ENCODE results near the gene TUBA4A.
A peak's percentile ranks its signal among the peaks of the same experiment; 100 is the strongest.

Gene TUBA4A

DNA sequence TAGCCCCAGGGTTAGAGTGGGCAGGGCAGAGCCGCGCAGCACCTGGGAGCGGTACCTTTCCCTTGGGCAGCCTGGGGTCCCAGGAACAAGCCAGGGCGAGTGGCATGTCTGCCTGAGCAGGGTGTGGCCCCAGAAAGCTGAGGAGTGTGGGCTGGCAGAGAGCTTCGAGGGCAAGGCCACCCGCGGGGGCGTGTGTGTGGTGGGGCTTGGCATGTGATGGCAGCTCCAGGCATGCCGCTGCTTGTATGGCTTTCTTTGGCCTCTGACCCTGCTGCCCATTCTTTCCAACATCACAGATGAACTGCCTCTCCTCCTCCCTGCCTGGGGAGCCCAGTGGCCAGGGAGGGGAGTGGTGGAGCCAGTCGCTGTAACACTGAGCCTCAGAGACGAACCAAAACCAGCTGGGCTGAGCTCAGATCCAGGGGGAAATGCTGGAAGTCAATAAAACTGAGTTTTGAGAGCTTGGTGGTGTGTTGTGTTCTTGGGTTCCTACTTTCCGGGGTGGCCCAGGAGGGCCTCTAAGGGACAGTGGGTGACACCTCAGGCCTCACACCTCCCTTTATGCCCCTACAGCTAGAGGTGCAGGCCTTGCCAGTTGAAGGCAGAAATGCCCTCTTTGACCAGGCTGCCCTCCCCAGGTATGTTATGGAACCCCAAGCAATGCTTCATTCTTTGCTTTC is 32.9 kb upstream of the TUBA4A start:
- DNase-seq, result no peak

- no peak for DNase-seq
These were observed 32.2 kb upstream of the TUBA4A start for GRCh38 chr2:219285894-219286425.

DNA sequence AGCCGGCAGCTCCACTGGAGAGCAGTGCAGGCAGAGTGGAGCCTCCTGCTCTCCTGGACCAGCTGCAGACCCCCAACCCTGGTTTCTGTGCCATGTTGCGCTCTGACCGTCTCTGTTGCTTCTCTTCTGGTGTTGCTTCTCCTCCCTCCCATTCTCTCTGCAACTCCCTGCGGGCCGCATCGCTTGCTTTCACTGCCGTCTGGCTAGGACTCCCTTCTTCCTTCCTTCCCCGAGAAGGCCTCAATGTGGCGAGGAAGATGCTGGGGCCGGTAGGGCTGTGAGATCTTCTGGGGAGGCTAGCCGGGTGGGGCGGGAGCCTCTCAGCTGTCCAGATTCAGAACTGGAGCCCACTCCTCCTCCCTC is 31.6 kb upstream of the TUBA4A start:
- no peak for DNase-seq

GRCh38 chr2:219284501-219285372 is 31.0 kb upstream of the TUBA4A start:
- no peak for DNase-seq

DNA sequence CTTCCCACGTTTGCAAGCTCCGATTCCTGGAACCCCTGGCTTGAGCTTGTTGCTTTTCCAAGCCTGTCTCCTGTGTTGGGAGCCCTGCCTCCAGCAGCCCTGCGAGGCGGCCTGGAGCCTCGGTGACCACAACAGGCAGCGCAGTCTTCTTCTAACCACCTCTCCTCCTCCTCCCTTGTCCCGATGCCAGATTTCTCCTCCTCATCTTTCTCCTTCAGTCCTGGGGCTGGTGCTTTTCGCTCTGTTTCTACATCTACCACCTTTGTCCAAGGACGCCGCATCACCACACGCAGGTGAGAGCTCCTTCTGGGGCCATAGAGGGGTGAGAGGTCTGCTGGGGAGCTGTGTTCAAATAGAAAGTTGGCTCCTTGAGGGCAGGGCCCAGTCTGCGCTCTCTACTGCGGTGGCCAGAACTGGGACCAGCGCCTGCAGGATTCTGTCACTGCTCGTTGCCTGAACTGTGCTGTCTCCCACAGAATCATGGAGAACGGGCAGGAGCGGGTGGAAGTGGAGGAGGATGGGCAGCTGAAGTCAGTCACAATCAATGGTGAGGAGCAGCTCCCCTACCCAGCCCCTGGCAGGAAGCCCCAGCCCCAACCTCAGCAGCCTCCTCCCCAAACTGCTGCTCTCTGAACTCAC is 29.3 kb upstream of the TUBA4A start:
- DNase-seq, result no peak

DNA sequence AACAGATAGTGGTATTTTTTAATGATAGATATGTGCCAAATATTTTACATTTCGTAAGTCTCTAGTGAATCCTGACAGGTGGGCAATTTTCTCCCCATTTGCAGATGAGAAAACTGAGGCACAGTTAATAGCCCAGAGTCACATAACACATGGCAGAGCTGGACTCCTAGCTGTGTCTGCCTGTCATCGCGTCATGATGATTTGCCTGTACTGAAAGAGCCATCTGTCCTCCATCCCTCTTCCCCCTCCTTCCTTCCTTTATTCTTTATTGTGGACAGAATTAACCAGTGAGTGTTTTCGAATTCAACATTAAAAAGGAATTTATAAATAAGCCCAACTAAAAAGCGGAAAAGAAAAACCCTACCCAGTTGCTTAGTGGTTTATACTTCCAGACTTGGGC is 28.7 kb upstream of the TUBA4A start:
- no peak for DNase-seq

- no peak for DNase-seq
These were observed 27.9 kb upstream of the TUBA4A start for GRCh38 chr2:219281588-219281987.

DNA sequence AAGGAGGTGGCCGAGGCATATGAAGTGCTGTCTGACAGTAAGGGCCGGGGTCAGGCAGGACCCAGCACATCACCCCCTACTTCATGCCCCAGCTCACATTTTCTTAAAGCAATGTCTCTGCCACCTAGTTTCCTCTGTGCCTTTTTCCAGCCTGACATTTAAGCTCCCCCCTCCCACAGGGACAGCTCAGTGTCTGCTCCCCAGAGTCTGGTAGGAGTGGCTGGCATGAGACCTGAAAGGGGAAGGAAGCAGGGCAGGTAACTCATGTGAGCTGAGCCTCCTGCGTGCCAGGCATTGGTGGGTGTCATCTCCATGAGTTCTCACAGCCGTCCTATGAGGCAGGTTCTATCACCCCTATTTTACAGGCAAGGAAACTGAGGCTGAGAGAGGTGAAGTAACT is 26.9 kb upstream of the TUBA4A start:
- DNase-seq, result no peak

- DNase-seq, result no peak
These were observed 26.3 kb upstream of the TUBA4A start for GRCh38 chr2:219279916-219280516.

DNA sequence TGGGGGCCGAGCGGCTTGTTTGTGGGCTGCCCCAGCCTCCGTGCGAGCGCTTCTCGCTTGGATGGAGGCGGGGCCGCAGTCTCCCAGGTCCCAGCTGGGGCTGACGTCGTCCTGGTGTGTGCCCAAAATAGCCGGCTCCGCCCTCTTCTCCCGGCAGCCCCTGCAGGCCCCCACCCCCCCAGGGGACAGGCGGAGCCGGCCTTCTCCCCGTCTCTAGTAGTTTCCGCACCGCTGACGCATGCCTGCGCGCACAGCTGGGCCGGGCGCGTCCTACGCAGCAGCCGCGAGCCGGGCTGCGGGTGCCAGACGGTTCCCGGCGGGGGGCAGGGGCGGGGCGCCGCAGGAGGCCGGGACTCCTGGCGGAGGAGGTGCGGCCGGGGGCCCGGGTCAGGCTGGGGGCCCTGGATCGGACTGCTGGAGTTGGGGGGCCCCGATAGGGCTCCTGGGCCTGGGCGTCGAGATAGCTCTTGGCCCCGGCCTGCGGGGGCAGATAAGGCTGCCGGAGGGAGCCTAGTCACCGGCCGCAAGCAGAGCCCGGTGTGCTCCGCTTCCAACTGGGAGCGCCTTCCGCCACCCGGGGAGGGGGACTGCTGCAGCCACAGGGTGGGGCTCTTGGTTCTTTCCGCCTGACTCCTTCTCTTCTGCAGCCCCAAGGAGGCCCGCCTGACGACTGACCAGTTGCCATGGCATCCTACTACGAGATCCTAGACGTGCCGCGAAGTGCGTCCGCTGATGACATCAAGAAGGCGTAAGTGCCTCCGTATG is 25.6 kb upstream of the TUBA4A start, which contains the start of gene DNAJB2:
DNAJB2 (plus strand) TSS at position 216 of the 765 bp plus-strand sequence; CDS start at position 684, 468 bp downstream.
- peak; percentile 97 for DNase-seq

DNA sequence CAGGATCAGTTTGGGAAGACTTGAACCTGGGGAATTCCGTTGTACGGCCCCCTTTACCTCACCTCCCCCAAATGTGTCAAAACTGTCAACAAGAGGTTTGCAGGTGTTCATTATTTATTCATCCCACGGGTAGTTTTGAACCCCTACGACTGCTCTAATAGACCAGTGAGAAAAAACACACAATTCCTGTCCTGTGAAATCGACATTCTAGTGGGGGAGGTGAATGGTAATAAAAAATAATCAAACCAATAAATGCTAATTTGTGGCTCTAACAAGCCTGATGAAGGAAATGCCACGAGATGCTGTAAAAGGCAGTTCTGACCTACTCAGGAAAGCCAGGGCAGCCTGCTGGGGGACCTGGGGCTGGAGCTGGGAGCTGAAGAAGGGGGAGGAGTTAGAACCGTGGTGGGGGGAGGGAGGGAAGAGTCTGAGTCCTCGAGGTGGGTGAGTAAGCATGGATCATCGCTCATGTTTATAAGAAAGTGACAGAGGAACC is 25.0 kb upstream of the TUBA4A start:
- DNase-seq, result no peak

- DNase-seq, result peak; percentile 67
These were observed 24.3 kb upstream of the TUBA4A start for GRCh38 chr2:219277703-219278654.

GRCh38 chr2:219274361-219274921 is 20.7 kb upstream of the TUBA4A start:
- DNase-seq, result no peak

DNA sequence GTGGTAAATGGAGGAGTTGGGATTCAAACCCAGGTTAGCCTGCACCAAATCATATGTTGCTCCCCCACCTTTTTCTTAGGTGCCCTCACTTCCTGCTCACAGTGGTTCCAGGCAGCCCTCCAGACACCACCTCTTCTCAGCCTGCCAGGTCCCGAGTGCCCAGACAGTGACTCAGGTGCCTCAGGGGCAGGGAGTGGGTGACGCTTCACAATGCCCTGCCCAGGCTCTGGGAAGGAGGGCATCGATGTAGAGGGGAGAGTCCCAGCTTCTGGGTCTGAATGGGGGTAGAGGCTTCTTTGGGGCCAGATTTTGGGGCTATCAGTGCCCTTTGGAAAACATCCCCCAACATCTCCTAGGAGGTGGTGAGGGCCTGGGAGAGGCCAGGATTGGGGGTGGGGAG is 20.2 kb upstream of the TUBA4A start:
- DNase-seq, result no peak

DNA sequence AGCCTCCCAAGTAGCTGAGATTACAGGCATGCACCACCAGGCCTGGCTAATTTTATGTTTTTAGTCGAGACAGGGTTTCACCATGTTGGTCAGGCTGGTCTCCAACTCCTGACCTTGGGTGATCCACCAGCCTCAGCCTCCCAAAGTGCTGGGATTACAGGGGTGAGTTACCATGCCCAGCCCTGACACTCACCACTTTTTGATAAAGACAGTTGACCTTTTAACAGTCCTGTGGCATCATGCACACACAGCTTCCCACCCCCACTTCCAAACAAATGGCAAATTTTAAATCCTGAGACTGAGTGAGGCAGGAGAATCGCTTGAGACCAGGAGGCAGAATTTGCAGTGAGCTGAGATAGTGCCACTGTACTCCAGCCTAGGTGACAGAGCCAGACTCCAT is 19.3 kb upstream of the TUBA4A start:
- no peak for DNase-seq

DNA sequence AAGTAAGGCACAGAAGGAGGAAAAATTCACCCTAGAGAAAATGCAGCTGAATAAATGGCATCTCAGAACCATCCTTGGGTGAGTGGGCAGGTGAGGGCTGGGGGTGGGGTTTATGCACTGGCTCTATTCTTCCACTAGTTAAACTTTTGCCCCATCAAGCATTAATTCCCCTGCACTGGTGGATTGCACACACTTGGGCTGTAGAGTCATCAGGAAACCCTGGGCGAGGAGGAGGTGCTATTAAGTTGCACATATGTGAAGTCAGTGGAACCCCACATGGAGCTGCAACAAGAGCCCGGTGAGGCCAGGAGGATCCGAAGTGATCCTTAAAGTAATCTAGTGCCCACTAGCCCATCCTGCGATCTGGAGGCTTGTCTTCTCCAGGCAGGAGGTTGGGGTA is 18.6 kb upstream of the TUBA4A start:
- no peak for DNase-seq

DNA sequence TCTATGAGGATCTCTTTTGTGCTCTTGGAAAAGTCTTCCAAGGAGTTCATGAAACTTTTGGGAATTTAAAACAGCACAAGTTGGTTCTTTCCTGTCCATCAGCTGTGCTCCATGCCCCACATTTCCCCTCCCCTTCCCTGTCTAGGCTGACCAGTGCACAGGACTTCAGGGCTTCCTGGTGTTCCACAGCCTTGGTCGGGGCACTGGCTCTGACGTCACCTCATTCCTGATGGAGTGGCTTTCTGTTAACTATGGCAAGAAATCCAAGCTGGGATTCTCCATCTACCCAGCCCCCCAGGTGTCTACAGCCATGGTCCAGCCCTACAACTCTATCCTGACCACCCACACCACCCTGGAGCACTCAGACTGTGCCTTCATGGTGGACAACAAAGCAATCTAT is 17.3 kb upstream of the TUBA4A start:
- DNase-seq, result no peak

- no peak for DNase-seq
These were observed 16.3 kb upstream of the TUBA4A start for GRCh38 chr2:219270055-219270372.

- no peak for DNase-seq
These were observed 15.8 kb upstream of the TUBA4A start for GRCh38 chr2:219269362-219270054.

- no peak for DNase-seq
These were observed 14.6 kb upstream of the TUBA4A start for GRCh38 chr2:219268294-219268693.
